ENCODE data around the gene CDH23.

Gene CDH23

GRCh38 chr10:71478173-71478572 lies 81.5 kb downstream of the CDH23 start:
- TF ChIP-seq REST (IDR thresholded peaks at IDR 0.05; ENCODE audit: insufficient read depth in 1 of 2, low read depth in 2 of 2, low read length in 2 of 2) (no peak), POLR2AphosphoS5 (IDR thresholded peaks at IDR 0.05; ENCODE audit: low read depth, low read length) (no peak), FOXP2 (optimal IDR thresholded peaks at IDR 0.05; ENCODE audit: borderline replicate concordance, extremely low read depth, extremely low read length, insufficient read depth) (no peak), TAF1 (IDR thresholded peaks at IDR 0.05; ENCODE audit: borderline replicate concordance, insufficient read depth, low read length) (no peak), SIN3A (IDR thresholded peaks at IDR 0.05; ENCODE audit: borderline replicate concordance, insufficient read depth, low read length) (no peak)

- no peak for TF ChIP-seq REST (IDR thresholded peaks at IDR 0.05; ENCODE audit: insufficient read depth in 1 of 2, low read depth in 2 of 2, low read length in 2 of 2)
- TF ChIP-seq SIN3A (IDR thresholded peaks at IDR 0.05; ENCODE audit: borderline replicate concordance, insufficient read depth, low read length), result no peak
- no peak for TF ChIP-seq FOXP2 (optimal IDR thresholded peaks at IDR 0.05; ENCODE audit: borderline replicate concordance, extremely low read depth, extremely low read length, insufficient read depth)
- no peak for TF ChIP-seq TAF1 (IDR thresholded peaks at IDR 0.05; ENCODE audit: borderline replicate concordance, insufficient read depth, low read length)
- no peak for TF ChIP-seq POLR2AphosphoS5 (IDR thresholded peaks at IDR 0.05; ENCODE audit: low read depth, low read length)
Observed at GRCh38 chr10:71478813-71479365, 82.2 kb downstream of the CDH23 start.

- TF ChIP-seq SIN3A (IDR thresholded peaks at IDR 0.05; ENCODE audit: borderline replicate concordance, insufficient read depth, low read length) (no peak), TAF1 (IDR thresholded peaks at IDR 0.05; ENCODE audit: borderline replicate concordance, insufficient read depth, low read length) (no peak), POLR2AphosphoS5 (IDR thresholded peaks at IDR 0.05; ENCODE audit: low read depth, low read length) (no peak), FOXP2 (optimal IDR thresholded peaks at IDR 0.05; ENCODE audit: borderline replicate concordance, extremely low read depth, extremely low read length, insufficient read depth) (no peak), REST (IDR thresholded peaks at IDR 0.05; ENCODE audit: insufficient read depth in 1 of 2, low read depth in 2 of 2, low read length in 2 of 2) (no peak)
Observed at GRCh38 chr10:71479831-71480230, 83.1 kb downstream of the CDH23 start.

- TF ChIP-seq FOXP2 (optimal IDR thresholded peaks at IDR 0.05; ENCODE audit: borderline replicate concordance, extremely low read depth, extremely low read length, insufficient read depth) (no peak), POLR2AphosphoS5 (IDR thresholded peaks at IDR 0.05; ENCODE audit: low read depth, low read length) (no peak), TAF1 (IDR thresholded peaks at IDR 0.05; ENCODE audit: borderline replicate concordance, insufficient read depth, low read length) (no peak), SIN3A (IDR thresholded peaks at IDR 0.05; ENCODE audit: borderline replicate concordance, insufficient read depth, low read length) (no peak), REST (IDR thresholded peaks at IDR 0.05; ENCODE audit: insufficient read depth in 1 of 2, low read depth in 2 of 2, low read length in 2 of 2) (no peak)
Observed at GRCh38 chr10:71480662-71481061, 83.9 kb downstream of the CDH23 start.
